Nephron progenitor cell (in vitro differentiated cells): ENCODE results near the gene PPCS.

Experiments
- DNase-seq: peaks from one replicate; pipeline ENCODE4 v3.0.0; 2021
- H3K27ac Mint-ChIP-seq: 2 replicates; pipeline ENCODE4 v1.8.0; 2021; ENCODE audit warnings: mild to moderate bottlenecking, moderate library complexity, mixed read lengths
- H3K27me3 Mint-ChIP-seq: 2 replicates; pipeline ENCODE4 v1.8.0; 2021; ENCODE audit warnings: mild to moderate bottlenecking, low read depth, mixed read lengths; ENCODE audit not compliant: poor library complexity
- H3K36me3 Mint-ChIP-seq: 2 replicates; pipeline ENCODE4 v1.8.0; 2021; ENCODE audit warnings: low read depth, mixed read lengths
- H3K4me1 Mint-ChIP-seq: 2 replicates; pipeline ENCODE4 v1.8.0; 2021; ENCODE audit warnings: mixed read lengths
- H3K4me3 Mint-ChIP-seq: 2 replicates; pipeline ENCODE4 v1.8.0; 2021; ENCODE audit warnings: mild to moderate bottlenecking, moderate library complexity, mixed read lengths
- H3K9me3 Mint-ChIP-seq: 2 replicates; pipeline ENCODE4 v1.8.0; 2021; ENCODE audit warnings: mild to moderate bottlenecking, moderate library complexity, mixed read lengths
- CTCF ChIP-seq: fragments of 200-600 bp; sonication (generic); IDR thresholded peaks from 2 replicates; pipeline ENCODE4 v1.5.0; 2021; ENCODE audit warnings: antibody characterized with exemption

Gene PPCS

GRCh38 chr1:42429603-42430002 is 26.7 kb upstream of the PPCS start:
- Mint-ChIP-seq H3K27ac (no peak overlapping the region), H3K4me1 (peaks cover 29% of the 10 kb centered on the region), H3K36me3 (no peaks in the 10 kb centered on the region), H3K27me3 (peaks cover 7% of the 10 kb centered on the region), H3K4me3 (no peak overlapping the region), H3K9me3 (no peaks in the 10 kb centered on the region)
- no peak for DNase-seq
- TF ChIP-seq CTCF = no peak

GRCh38 chr1:42430286-42431135 is 25.8 kb upstream of the PPCS start:
- Mint-ChIP-seq H3K27ac (no peak overlapping the region), H3K4me1 (peaks cover 29% of the 10 kb centered on the region), H3K9me3 (no peaks in the 10 kb centered on the region), H3K4me3 (no peak overlapping the region), H3K27me3 (peaks cover 3% of the 10 kb centered on the region), H3K36me3 (no peaks in the 10 kb centered on the region)
- no peak for TF ChIP-seq CTCF
- no peak for DNase-seq

GRCh38 chr1:42431514-42431913 is 24.8 kb upstream of the PPCS start:
- Mint-ChIP-seq H3K27ac (no peak overlapping the region), H3K4me1 (peaks cover 29% of the 10 kb centered on the region), H3K4me3 (no peak overlapping the region), H3K36me3 (no peaks in the 10 kb centered on the region), H3K9me3 (no peaks in the 10 kb centered on the region), H3K27me3 (peaks cover 3% of the 10 kb centered on the region)
- no peak for TF ChIP-seq CTCF
- DNase-seq = no peak

- Mint-ChIP-seq H3K4me1 (peaks cover 29% of the 10 kb centered on the region), H3K27me3 (peaks cover 8% of the 10 kb centered on the region), H3K4me3 (no peak overlapping the region), H3K9me3 (no peaks in the 10 kb centered on the region), H3K36me3 (no peaks in the 10 kb centered on the region), H3K27ac (no peak overlapping the region)
- no peak for TF ChIP-seq CTCF
- DNase-seq = no peak
Observed at GRCh38 chr1:42432714-42433113, 23.6 kb upstream of the PPCS start.

- H3K27ac Mint-ChIP-seq = no peak overlapping the region
- no peak for TF ChIP-seq CTCF
- no peak overlapping the region for H3K4me3 Mint-ChIP-seq
- peaks cover 29% of the 10 kb centered on the region for H3K4me1 Mint-ChIP-seq
- no peaks in the 10 kb centered on the region for H3K9me3 Mint-ChIP-seq
- DNase-seq = no peak
- no peaks in the 10 kb centered on the region for H3K36me3 Mint-ChIP-seq
- peaks cover 10% of the 10 kb centered on the region for H3K27me3 Mint-ChIP-seq
Observed at GRCh38 chr1:42433369-42433768, 23.0 kb upstream of the PPCS start.

GRCh38 chr1:42434340-42434739 is 22.0 kb upstream of the PPCS start:
- Mint-ChIP-seq H3K4me1 (peaks cover 25% of the 10 kb centered on the region), H3K27me3 (peaks cover 13% of the 10 kb centered on the region), H3K9me3 (no peaks in the 10 kb centered on the region), H3K36me3 (no peaks in the 10 kb centered on the region), H3K4me3 (no peak overlapping the region), H3K27ac (no peak overlapping the region)
- no peak for DNase-seq
- no peak for TF ChIP-seq CTCF
